HEK293 (cell line): ENCODE results near the gene INTS7.

ENCODE experiments used
- CTCF ChIA-PET: fragments of 350-600 bp; formaldehyde crosslinking; extraction: SDS; loops from one replicate; lab custom pipeline; 2021; ENCODE audit warnings: antibody characterized with exemption; lab: Yijun Ruan, JAX
- POLR2A ChIA-PET: fragments of 300-600 bp; formaldehyde crosslinking; extraction: SDS; loops from one replicate; lab custom pipeline; 2020; ENCODE audit warnings: antibody characterized with exemption, inconsistent platforms; lab: Yijun Ruan, JAX
- H3K27ac ChIP-seq: fragments of 200-500 bp; sonication (Bioruptor generic); 2 replicates; pipeline ENCODE4 v1.5.1; 2014; ENCODE audit warnings: low read depth, low read length, control low read depth, inconsistent platforms; ENCODE audit errors: extremely low read depth
- H3K36me3 ChIP-seq, 2 experiments: fragments of 200-500 bp in 1 of 2; sonication (Bioruptor generic) in 1 of 2; 1 replicate in 1 of 2; 2 replicates in 1 of 2; pipeline ENCODE4 v1.5.1; 2014 to 2017; ENCODE audit warnings: inconsistent platforms in 2 of 2, low read length in 2 of 2; ENCODE audit not compliant: control insufficient read depth in 2 of 2, insufficient read depth in 1 of 2
- H3K4me1 ChIP-seq: fragments of 200-500 bp; sonication (Bioruptor generic); 2 replicates; pipeline ENCODE4 v1.5.1; 2014; ENCODE audit warnings: mild to moderate bottlenecking, low read length, inconsistent platforms; ENCODE audit not compliant: control insufficient read depth, insufficient read depth
- H3K4me3 ChIP-seq: 2 replicates; pipeline ENCODE4 v1.5.1; 2011; ENCODE audit warnings: low read depth, mild to moderate bottlenecking, control low read depth, low read length, moderate library complexity
- H3K9me3 ChIP-seq: fragments of 200-500 bp; sonication (Bioruptor generic); 2 replicates; pipeline ENCODE4 v1.5.1; 2014; ENCODE audit warnings: low read depth, low read length, inconsistent platforms; ENCODE audit not compliant: control insufficient read depth, insufficient read depth
- CTCF ChIP-seq: fragments of 450-650 bp; formaldehyde crosslinking; IDR thresholded peaks from 2 replicates; pipeline ENCODE4 v1.5.1; 2016; ENCODE audit warnings: missing biosample characterization, missing genetic modification characterization
- GLIS1 ChIP-seq: fragments of 450-650 bp; formaldehyde crosslinking; IDR thresholded peaks from 2 replicates; pipeline ENCODE4 v1.5.1; 2016; ENCODE audit warnings: missing biosample characterization, missing genetic modification characterization
- PRDM10 ChIP-seq: fragments of 450-650 bp; formaldehyde crosslinking; IDR thresholded peaks from 2 replicates; pipeline ENCODE4 v1.5.1; 2016; ENCODE audit warnings: missing biosample characterization, missing genetic modification characterization
- TRIM28 ChIP-seq: IDR thresholded peaks from 2 replicates; pipeline ENCODE4 v1.6.1; 2011; ENCODE audit warnings: low read length, control low read depth, borderline replicate concordance
- ZBTB48 ChIP-seq: fragments of 450-650 bp; formaldehyde crosslinking; IDR thresholded peaks from 2 replicates; pipeline ENCODE4 v1.5.1; 2016; ENCODE audit warnings: missing biosample characterization, missing genetic modification characterization
- ZEB2 ChIP-seq: fragments of 450-650 bp; formaldehyde crosslinking; IDR thresholded peaks from 2 replicates; pipeline ENCODE4 v1.5.1; 2016; ENCODE audit warnings: missing biosample characterization, missing genetic modification characterization
- ZFP3 ChIP-seq: fragments of 450-650 bp; formaldehyde crosslinking; IDR thresholded peaks from 2 replicates; pipeline ENCODE4 v1.5.1; 2016; ENCODE audit warnings: low read depth, missing biosample characterization, missing genetic modification characterization
- ZNF140 ChIP-seq: fragments of 450-650 bp; formaldehyde crosslinking; IDR thresholded peaks from 2 replicates; pipeline ENCODE4 v1.5.1; 2016; ENCODE audit warnings: missing biosample characterization, missing genetic modification characterization
- ZNF146 ChIP-seq: fragments of 450-650 bp; formaldehyde crosslinking; IDR thresholded peaks from 2 replicates; pipeline ENCODE4 v1.5.1; 2016; ENCODE audit warnings: missing biosample characterization, missing genetic modification characterization
- ZNF157 ChIP-seq: fragments of 450-650 bp; formaldehyde crosslinking; IDR thresholded peaks from 2 replicates; pipeline ENCODE4 v1.5.1; 2016; ENCODE audit warnings: missing biosample characterization, missing genetic modification characterization
- ZNF174 ChIP-seq: fragments of 450-650 bp; formaldehyde crosslinking; IDR thresholded peaks from 2 replicates; pipeline ENCODE4 v1.5.0; 2017; ENCODE audit warnings: missing biosample characterization, mild to moderate bottlenecking, missing genetic modification characterization
- ZNF223 ChIP-seq: fragments of 450-650 bp; formaldehyde crosslinking; IDR thresholded peaks from 2 replicates; pipeline ENCODE4 v1.5.1; 2016; ENCODE audit warnings: missing biosample characterization, missing genetic modification characterization
- ZNF488 ChIP-seq: fragments of 450-650 bp; formaldehyde crosslinking; IDR thresholded peaks from 2 replicates; pipeline ENCODE4 v1.5.1; 2016; ENCODE audit warnings: missing biosample characterization, missing genetic modification characterization
- ZNF549 ChIP-seq: fragments of 450-650 bp; IDR thresholded peaks from 2 replicates; pipeline ENCODE4 v1.5.1; 2018; ENCODE audit warnings: missing biosample characterization, missing genetic modification characterization, mild to moderate bottlenecking, inconsistent platforms, moderate library complexity
- ZNF561 ChIP-seq: fragments of 450-650 bp; IDR thresholded peaks from 2 replicates; pipeline ENCODE4 v1.5.1; 2018; ENCODE audit warnings: missing biosample characterization, missing genetic modification characterization, borderline replicate concordance
- ZNF629 ChIP-seq: fragments of 450-650 bp; formaldehyde crosslinking; IDR thresholded peaks from 2 replicates; pipeline ENCODE4 v1.5.1; 2017; ENCODE audit warnings: missing biosample characterization, missing genetic modification characterization
- ZNF654 ChIP-seq: fragments of 450-650 bp; formaldehyde crosslinking; IDR thresholded peaks from 2 replicates; pipeline ENCODE4 v1.5.1; 2016; ENCODE audit warnings: low read depth, missing biosample characterization, missing genetic modification characterization
- ZNF658 ChIP-seq: fragments of 450-650 bp; formaldehyde crosslinking; IDR thresholded peaks from 2 replicates; pipeline ENCODE4; 2016; ENCODE audit warnings: missing biosample characterization, missing genetic modification characterization
- ZNF660 ChIP-seq: fragments of 450-650 bp; IDR thresholded peaks from 2 replicates; pipeline ENCODE4 v1.5.1; 2018; ENCODE audit warnings: missing biosample characterization, mild to moderate bottlenecking, missing genetic modification characterization
- ZNF707 ChIP-seq: fragments of 450-650 bp; formaldehyde crosslinking; IDR thresholded peaks from 2 replicates; pipeline ENCODE4 v1.5.1; 2016; ENCODE audit warnings: missing biosample characterization, missing genetic modification characterization
- ZSCAN30 ChIP-seq: fragments of 450-650 bp; IDR thresholded peaks from 2 replicates; pipeline ENCODE4 v1.5.1; 2018; ENCODE audit warnings: missing biosample characterization, mild to moderate bottlenecking, missing genetic modification characterization, moderate library complexity
- ZXDB ChIP-seq: fragments of 450-650 bp; formaldehyde crosslinking; IDR thresholded peaks from 2 replicates; pipeline ENCODE4 v1.5.1; 2016; ENCODE audit warnings: missing biosample characterization, missing genetic modification characterization

Gene INTS7

GRCh38 chr1:212020975-212021374 is 14.4 kb downstream of the INTS7 start (continued):
- TF ChIP-seq ZNF549 (tag by site-specific recombination) (no peak), ZNF157 (tag by site-specific recombination) (no peak)

GRCh38 chr1:212013672-212014071 is 21.7 kb downstream of the INTS7 start:
- peaks cover 0 to 46% of the 10 kb centered on the region in 2 experiments; a peak in 1 of 3 replicates for H3K36me3 ChIP-seq
- ChIA-PET CTCF (interaction anchor here (1.2 to 5.7 kb wide), 8 partner anchors 9 to 442 kb away, joined by 3 to 48 read pairs (median 9); partner anchors contain the start of genes DTL and INTS7), POLR2A (interaction anchor here (1.1 kb wide), 1 partner anchor 22 kb away, joined by 4 read pairs; the partner anchor contains the start of genes DTL and INTS7)
- TF ChIP-seq ZNF223 (tag by site-specific recombination) (no peak), PRDM10 (tag by site-specific recombination) (peak; percentile 86)
- H3K27ac ChIP-seq: no peak overlapping the region
- H3K9me3 ChIP-seq: no peaks in the 10 kb centered on the region
- H3K4me1 ChIP-seq: no peaks in the 10 kb centered on the region
- H3K4me3 ChIP-seq: no peak overlapping the region

- POLR2A ChIA-PET: interaction anchor here (1.1 kb wide), 1 partner anchor 23 kb away, joined by 4 read pairs; the partner anchor contains the start of genes DTL and INTS7
- peaks cover 0 to 51% of the 10 kb centered on the region in 2 experiments; a peak in 1 of 3 replicates for H3K36me3 ChIP-seq
- H3K27ac ChIP-seq: no peak overlapping the region
- no peaks in the 10 kb centered on the region for H3K9me3 ChIP-seq
- no peak overlapping the region for H3K4me3 ChIP-seq
- CTCF ChIA-PET: interaction anchor here (0.6 to 5.7 kb wide), 11 partner anchors 11 to 443 kb away, joined by 3 to 48 read pairs (median 7); partner anchors contain the start of genes DTL and INTS7
- TF ChIP-seq ZBTB48 (tag by site-specific recombination): peak; percentile 53; the same call in 1 of the 2 replicates
- no peak for TF ChIP-seq TRIM28
- TF ChIP-seq ZNF660 (tag by site-specific recombination): peak; percentile 74; the same call in 1 of the 2 replicates
- TF ChIP-seq ZFP3 (tag by site-specific recombination): no peak
- 0 out of 2 replicates have a peak, but pooled peaks have one; percentile 16 for TF ChIP-seq ZSCAN30 (tag by site-specific recombination)
- TF ChIP-seq ZNF658 (tag by site-specific recombination): no peak
- TF ChIP-seq ZNF146 (tag by site-specific recombination): no peak
- TF ChIP-seq ZNF140 (tag by site-specific recombination): no peak
- TF ChIP-seq ZNF707: no peak
- TF ChIP-seq ZNF488: no peak
- no peak for TF ChIP-seq ZNF629
- TF ChIP-seq CTCF: peak; percentile 59
- TF ChIP-seq ZXDB (tag by site-specific recombination): 0 out of 2 replicates have a peak, but pooled peaks have one; percentile 34
- TF ChIP-seq ZNF561 (tag by site-specific recombination): 0 out of 2 replicates have a peak, but pooled peaks have one; percentile 46
- TF ChIP-seq ZNF654 (tag by site-specific recombination): peak; percentile 82
- peak; percentile 56; the same call in 1 of the 2 replicates for TF ChIP-seq ZEB2 (tag by site-specific recombination)
- TF ChIP-seq GLIS1 (tag by site-specific recombination): peak; percentile 64
- no peak for TF ChIP-seq ZNF174 (tag by site-specific recombination)
- H3K4me1 ChIP-seq: no peaks in the 10 kb centered on the region
Measured at GRCh38 chr1:212012034-212012740, 23.2 kb downstream of the INTS7 start.
